HUDEP-2 (cell line): Measurements from ENCODE around the gene COA8.

ENCODE experiments used
- DNase-seq, 76 experiments: peaks; one replicate each; lab custom pipeline; 2025; ENCODE audit not compliant: unreplicated experiment in 76 of 76; lab: John Stamatoyannopoulos, UW

Gene COA8

DNA sequence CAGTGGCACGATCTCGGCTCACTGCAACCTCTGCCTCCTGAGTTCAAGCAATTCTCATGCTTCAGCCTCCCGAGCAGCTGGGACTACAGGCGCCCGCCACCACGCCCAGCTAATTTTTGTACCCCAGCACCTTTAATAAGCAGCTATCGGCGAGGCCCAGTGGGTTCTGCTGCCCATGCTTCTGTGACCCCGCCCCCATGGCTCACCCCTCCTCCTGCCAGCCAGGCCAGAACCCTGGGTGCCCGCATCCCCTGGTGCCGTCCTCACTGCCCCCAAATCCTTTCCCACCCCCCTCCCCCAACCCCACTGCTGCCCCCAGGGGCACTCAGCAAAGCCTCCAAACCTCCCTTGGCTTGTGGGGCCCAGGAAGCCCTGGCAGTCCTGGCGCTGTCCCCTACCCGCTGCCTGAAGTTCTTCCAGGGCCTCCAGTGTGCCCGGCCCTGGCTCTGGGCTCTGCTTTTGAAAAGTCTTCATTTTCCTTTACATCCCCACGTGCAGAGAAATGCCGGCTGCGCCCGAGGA lies 14.8 kb upstream of the COA8 start:
- DNase-seq, result no peak

DNA sequence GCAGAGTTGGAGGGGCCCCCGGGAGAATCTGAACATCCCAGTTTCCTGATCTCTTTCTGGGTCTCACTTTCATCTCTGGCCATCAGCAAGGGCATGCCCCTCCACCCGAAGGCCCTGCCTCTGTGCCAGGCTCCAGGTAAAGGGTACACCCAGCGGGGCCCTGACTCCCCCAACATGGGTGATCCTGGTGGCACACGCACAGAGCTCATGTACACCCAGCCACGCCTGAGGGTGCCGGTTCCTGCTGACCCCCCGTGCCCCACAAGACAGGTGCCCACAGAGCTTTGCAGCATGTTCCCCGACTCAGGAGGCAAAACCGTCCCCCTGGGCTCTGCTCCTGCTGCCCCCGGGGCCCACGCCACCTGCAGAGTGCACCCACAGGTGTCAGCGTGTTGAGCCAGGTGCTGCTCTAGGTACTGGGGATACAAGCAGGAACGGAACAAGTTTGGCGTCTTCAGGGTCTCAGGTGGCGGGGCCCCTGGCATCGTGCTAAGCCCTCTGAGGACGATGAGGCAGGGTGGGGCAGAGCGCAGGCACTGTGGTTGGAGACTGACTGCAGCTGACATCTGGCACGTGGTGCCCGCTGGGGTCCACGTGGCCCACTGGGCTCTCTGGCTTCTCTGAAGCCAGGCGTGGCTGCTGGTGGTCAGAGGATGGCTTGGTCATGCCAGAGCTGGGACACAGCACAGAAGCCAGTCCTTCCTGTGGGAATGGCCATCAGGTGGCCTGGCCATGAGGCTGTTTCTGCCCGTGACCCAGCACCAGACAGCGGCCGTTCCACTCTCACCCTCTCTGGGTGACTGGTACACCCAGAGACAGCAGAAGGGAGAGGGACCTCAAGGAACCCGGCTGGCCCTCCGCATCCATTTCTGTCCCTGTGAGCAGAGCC lies 14.1 kb upstream of the COA8 start:
- DNase-seq, result no peak

DNA sequence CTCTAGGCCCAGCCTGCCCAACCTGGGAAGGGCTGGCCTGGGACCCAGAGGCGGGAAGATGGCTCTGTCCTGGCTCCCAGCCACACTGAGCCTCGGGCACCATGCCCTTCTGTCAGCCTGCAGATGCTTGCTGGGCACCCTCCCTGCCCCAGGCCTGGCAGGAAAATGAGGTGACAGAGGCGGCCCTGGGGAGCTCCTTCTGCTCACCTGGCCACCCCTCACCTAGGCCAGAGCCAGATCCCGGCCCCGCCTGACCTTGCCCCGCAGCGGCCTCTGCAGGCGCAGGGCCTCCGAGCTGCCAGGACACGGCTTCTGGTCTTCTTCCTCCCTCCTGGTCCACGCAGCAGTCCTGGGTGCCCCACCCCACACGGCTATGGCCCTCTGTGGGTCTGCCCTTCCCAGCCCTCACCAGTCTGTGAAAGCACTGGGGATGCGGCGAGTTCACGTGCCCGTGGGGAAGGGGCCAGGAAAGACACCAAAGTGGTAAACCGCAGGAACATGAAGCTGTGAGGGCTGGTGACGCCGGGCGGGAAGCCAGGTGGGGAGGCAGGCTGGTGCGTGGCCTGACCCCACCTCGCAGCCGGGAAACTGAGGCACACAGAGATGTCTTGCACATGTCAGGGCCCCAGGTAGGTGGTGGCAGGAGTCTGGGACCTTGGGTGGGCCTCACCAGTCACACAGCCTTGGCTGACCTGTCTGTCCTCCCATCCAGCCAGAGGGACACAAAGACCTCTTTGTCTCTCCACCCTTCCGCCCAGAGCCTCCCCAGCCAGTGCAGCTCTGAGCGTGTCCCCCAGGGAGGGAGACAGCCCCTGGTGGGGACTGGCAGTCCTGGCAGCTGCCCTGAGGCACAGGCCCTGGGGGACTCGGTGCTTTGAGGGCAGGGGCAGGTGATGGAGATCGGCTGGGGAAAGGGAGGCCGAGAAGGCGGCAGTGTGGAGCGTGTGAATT lies 13.1 kb upstream of the COA8 start:
- no peak for DNase-seq

DNA sequence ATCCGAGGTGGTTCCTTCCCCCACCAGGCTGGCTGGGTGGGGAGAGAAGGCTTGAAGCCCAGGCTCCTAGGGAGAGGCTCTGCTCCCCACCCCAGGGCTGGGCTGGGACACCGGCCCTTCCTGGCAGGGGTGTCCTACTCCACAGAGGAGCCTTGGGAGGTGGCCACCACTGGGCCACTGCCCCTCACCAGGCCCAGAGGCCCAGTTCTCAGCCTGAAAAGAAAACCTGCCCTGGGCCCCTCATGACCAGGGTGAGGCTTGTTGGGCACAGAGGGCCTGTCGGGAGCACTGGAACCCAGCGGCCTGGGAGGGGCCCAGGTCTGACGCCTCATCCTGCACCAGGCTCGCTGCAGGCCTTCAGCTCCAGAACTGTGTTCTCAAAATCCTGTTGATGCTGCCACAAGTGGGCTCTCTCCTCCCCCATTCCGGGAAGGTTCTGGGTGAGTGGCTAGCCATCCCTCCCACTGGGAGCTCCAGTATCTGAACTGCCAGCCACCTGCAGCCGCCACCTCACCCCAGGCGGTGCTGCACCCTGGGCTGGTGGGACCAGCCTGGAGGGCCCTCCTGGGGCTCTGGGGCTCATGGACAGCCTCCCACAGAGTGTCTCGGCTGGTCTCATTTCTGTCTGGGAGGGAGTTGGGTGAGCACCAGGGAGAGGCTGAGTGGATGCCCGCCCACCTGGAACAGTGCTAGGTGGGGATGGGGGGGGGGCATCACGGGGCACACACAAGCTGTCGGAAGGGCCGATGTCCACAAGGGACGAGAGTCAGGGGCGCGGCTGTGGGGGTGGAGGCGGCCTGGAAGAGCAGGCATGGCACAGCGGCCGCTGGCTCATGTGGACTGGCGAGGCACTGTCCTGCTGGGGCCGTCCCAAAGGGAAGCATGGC lies 12.1 kb upstream of the COA8 start:
- DNase-seq, result no peak

DNA sequence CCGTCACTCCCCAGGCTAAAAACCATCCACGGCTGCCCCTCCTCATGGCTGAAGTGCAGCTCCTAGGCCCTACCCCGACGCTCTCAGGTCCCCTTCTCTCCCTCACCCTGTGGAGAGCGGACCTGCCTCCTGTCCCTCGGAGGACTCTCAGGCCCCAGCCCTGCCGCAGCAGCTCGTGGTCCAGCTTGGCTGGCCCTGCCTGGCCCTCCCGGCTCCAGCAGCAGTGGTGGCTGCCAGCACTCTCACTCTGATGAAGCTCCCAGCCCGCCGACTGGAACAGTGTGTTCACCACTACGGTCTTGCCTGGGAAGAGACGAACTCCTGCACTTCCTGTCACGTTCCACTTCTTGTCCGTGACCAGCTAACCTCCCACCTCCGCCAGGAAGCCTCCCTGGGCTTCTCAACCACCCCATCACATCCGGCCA lies 11.4 kb upstream of the COA8 start:
- DNase-seq, result no peak

DNA sequence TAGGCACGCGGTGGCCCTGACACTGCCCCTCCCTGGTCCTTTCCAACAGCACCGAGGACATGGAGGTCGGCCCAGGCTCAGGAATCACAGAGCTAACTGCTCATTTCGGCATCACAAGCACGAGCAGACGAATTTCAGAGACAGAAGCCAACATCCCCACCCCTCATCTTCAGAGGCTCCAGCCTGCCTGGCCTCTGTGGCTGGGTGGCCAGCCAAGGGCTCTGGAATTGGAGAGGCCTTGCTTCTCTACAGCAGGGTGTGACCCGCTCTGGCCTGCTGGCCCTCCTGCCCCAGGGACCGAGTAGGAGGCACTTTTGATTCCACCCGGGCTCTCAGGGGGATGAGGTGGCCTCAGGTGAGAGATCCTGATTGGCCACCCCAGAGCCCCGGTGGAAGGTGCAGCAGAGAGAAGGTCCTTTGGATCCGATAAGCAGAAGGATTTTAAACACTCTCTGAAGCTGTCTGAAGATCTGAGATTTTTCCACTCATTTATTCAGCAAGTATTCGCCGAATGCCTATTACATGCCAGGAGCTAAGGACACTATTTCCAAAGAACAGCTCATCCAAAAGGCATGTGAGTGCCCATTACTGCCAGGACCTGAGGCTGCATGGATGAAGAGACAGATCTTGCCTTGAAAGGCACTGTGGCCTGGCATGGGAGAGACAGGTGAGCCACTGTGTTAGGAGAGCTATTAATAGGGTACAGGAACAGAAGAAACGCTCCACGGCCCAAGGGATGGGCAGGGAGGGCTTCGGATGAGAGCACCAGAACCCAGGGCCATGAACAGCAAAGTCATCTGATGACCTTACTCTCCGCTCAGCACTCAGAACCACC lies 10.5 kb upstream of the COA8 start:
- DNase-seq, result no peak

DNA sequence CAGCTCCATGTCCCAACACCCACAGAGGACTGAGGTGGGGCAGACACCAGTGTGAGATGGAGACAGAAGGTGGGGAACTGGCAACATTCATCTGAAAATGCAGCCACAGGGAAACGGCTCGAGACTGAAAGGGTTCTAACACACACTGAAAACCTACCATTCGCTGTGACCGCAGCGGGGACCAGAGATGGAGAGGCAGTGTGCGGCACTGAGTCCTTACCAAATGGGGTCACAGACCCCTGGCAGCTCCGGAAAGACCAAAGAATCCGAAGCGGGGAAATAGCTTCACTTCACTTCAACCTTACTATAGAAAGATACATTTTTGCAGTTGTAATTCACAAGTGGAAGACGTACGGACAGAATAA lies 9.9 kb upstream of the COA8 start:
- no peak for DNase-seq

DNA sequence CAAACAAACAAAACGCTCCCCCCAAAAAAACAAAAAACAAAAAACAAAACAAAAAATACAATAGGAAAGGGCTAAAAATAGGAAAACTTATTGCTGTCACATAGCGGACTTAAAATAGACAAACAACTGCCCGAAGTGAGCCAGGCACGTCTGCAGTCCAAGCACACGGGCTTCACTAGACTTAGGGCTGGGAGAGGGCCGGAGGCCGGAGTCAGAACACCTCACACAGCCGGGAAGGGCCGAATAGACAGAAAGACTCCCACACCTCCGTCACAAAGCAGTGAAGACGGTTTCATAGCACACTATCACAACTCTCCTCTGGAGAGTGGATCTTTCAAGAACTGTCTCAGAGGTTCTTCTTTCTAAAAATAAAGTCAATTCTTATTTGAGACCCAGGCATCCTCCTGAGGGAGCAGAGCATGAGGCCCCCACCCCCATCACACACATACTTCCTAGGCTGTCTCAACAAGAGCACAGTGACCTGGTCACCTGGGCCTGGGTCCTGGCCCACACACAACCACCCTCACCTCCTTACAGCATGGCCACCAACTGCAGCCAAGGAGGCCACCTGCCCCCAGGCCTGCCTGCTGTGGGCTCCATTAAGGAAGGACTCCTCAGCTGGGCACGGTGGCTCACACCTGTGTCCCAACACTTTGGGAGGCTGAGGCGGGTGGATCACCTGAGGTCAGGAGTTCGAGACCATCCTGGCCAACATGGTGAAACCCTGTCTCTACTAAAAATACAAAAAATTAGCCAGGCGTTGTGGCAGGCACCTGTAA lies 7.0 kb upstream of the COA8 start:
- DNase-seq, result no peak

DNA sequence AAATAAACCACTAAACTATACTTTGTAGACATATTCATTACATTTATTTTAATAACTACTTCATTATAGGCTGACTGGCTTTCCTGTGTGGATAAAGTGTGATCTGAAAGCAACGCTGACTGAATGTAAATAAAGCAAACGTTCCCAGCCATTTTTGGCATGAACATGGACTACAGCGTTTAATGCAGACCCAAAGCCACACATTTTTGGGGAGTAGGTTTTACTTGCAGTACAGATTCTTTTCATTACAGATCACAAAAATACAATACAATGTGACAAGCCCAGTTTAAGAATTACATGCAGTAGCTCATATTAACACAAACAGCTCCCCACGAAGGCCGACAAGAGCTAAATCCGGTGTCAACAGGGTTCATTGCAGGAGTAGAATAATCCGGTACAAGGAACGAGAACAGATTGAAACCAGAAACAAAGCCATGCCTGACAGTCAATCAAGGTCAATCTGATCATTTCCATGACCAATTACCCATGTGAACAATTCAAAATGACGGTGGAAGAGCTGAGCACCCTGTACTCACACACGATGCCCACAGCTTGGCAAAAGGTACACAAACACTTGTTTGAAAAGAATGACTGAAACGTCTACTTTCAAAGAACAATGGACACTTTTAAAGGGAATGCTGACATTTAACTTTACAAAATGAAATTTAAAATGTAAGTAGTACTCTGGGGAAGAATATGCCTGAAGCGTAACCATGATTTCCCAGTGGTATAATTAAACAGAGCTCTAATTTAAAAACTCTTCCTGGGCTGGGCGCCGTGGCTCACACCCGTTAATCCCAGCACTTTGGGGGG lies 5.6 kb upstream of the COA8 start:
- no peak for DNase-seq

DNA sequence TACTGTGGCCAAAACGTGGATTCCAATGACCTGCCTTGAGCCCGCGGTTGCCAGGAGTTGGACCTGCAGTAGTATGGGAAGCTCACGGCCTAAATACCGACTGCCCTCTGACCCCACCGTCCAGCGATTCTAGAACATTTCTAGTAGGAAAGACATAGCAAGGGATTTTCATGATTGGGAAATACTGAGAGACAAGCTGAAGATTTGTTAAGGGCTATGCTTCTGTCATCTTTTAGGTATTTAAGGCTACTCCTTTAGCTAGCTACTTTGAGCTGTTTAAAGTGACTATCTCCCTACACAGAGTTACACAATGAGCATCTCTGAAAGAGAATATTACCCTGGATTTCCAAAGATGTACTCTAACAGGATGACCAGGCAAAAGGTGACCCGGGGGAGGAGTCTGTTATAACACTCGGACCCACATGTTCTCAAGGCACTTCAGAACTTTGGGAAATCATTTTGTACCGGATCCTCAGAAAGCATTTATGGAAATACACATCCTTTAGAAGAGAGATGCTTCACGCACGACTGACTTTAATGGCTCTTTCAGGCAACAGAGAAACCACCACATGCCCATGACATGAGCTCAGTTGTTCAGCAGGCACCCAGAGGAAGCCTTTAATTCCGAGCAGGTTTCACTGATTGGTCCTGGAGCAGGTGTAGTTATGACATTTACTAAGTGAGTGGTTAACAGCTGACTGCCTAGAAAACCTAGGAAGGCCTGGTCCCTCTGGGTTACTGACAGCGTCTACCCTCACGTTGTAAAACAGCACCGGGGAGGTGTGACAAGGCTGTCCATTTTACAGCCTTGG lies 4.5 kb upstream of the COA8 start:
- DNase-seq, result no peak

DNA sequence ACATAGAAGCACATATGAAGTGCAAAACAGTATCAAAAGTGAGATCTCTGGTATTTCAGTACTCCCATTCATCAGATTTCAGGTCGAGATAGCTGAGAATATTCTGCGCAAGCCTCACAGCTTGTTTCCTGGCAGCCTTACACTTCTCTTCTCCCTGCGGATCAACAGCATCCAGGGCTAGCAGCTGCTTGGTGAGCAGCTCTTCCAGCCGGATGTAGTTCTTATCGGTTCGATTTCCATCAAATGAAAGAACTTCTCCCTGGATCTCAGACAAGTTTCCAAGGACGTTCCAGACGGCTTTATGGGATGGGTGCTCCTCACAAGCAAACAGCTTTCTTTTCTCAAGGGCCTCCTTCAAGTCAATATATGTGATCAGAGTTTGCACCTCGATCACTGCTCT lies 3.0 kb upstream of the COA8 start:
- DNase-seq, result no peak

DNA sequence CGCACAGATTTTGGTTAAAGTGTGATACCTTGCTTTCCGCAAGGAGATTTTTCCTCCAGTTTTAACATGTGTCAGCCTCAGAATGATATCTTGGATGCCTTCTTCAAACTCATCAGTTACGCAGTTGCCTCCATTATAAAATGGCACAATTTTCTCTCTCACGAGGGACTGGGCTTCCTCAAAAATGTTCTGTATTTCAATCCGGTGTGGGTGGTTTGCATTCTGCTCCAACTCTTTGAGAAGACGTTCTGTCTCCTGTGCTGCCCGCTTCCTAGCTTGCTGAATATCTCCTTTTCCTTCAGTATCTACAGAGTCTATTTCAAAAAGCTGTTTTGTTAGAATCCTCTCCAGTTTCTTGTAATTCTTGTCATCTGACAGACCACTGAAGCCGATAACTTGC lies 2.1 kb upstream of the COA8 start:
- DNase-seq, result no peak

DNA sequence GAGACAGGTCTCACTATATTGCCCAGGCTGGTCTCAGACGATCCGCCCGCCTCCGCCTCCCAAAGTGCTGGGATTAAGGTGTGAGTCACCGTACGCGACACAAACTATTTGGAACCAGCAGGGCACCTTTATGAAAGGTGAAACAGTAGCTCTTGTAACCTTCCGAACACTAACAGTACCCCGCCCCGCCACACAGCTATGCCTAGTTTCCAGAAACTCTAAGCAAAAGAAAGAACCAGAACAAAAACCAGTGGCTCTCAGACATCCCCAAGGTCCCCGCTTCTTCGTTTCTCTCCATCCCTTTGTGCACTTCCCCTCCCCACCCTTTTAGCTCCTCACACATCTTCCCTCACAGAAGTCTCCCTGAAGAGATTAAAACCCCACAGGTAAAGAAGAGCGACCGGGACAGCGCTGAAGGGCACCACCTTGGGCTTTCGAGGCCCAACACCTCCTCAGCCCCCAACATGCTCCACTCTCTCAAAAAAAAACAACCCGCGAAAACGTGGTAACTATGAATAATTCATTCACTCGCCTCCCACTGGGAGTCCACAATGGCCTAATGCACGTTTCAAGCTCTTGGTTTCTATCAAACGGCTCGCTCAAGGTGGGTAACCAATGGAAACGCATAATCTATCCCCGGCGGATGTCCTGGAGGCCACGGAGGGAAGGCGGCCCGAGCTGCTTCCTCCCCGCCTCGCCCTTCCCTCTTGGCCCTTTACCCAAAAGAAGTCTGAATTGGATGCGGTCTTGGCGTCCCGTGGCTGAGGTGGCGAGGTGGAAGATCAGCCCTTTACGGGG lies 1.2 kb upstream of the COA8 start:
- peak in 40 of 76 experiments; percentile 17 to 63 (median 32) for DNase-seq

DNA sequence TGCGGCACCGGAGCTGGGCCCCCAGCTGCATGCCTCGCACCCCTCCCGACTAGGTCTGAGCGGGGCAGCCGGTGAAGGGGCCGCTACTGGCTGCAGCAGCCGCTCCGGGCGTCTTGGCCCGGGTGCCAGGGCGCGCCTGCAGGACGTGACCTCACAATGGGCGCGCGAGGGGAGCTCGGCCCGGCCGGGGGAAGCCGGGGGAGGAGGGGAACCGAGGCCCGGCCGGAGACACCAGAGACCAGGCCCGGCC lies 656 bp upstream of the COA8 start:
- peak in 9 of 76 experiments; percentile 33 to 63 (median 48) for DNase-seq

DNA sequence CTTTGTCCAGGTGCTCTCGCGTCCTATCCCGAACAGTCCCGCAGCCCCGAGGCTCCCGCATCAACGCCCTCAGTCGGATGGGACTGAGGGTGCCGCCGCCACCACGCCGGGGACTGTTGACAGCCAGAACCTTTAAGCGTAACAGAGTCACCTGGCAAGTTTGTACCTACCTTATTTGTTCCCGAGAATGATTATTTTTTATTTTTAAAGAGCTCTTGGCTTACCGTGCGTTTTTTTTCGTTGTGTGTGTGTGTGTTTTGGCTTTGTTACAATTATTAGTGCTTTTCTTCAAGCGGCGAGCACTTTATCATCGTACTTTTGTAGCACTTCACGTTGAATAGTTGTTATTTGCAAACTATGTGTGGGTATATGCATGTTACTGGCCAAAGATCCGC lies 463 bp downstream of the COA8 start:
- peak in 1 of 76 experiments; percentile 38 for DNase-seq

DNA sequence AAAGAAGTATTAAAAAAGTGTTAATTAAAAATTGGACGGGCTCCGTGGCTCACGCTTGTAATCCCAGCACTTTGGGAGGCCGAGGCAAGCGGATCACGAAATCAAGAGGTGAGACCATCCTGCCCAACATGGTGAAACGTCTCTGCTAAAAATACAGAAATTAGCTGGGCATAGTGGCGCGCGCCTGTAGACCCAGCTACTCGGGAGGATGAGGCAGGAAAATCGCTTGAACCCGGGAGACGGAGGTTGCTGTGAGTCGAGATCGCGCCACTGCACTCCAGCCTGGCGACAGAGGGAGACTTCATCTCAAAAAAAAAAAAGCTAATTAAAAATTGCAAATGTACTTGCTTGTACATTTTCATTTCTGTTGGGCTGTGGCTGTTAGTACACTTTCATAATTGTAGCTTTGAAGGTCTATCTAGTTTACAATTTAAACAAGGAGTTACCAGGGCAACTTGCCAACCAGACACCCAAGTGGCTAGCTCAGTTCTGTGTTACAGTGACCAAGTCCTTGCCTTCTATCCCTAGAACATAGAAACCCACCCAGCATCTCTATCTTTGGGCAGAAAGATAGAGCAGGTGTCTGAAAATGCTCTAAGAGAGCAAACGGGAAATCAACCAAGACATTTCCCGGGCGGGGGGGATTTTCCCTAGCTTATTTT lies 1.2 kb downstream of the COA8 start:
- DNase-seq, result peak in 2 of 76 experiments; percentile 7 to 16
